HT1080 (cell line): ENCODE measurements around the gene SRGN. TPM values are rescaled to one million over a fixed set of nuclear protein-coding genes. Genes with fewer than 3 reads are reported as not detected.
"Not testable (repeated sequence)": the region's sequence is repeated elsewhere in the genome, so short reads cannot be mapped to it uniquely, and the experiment has no call there.

ENCODE experiments used
- DNase-seq: peaks from one replicate; pipeline ENCODE4 v3.0.0-alpha.2; 2015; ENCODE audit warnings: low read depth
- small RNA-seq: library from RNA; depleted of rRNA; stranded (forward); fragments of <200 nt; gene quantifications from one replicate; pipeline ENCODE3, GENCODE V24; 2014
- total RNA-seq: library from RNA; depleted of rRNA; stranded (reverse); fragments of >200 nt; shearing (Covaris generic); gene quantifications from 2 replicates; pipeline ENCODE4 v1.2.3, GENCODE V29; 2014; rRNA removed

Gene SRGN
- total RNA-seq, 1 experiment from 2014 or later: 180 TPM

- DNase-seq: no peak
Measured at GRCh38 chr10:69125554-69125953, 37.7 kb downstream of the SRGN start.

- DNase-seq: no peak
Measured at GRCh38 chr10:69130251-69130650, 42.3 kb downstream of the SRGN start.

- DNase-seq: no peak
Measured at GRCh38 chr10:69139961-69140360, 52.1 kb downstream of the SRGN start.

- DNase-seq: no peak
Measured at GRCh38 chr10:69141304-69141703, 53.4 kb downstream of the SRGN start.

- not testable (repeated sequence) for DNase-seq
Measured at GRCh38 chr10:69142074-69142473, 54.2 kb downstream of the SRGN start.

GRCh38 chr10:69142983-69143382 lies 55.1 kb downstream of the SRGN start:
- DNase-seq: no peak

- no peak for DNase-seq
Measured at GRCh38 chr10:69145329-69145728, 57.4 kb downstream of the SRGN start.

- no peak for DNase-seq
Measured at GRCh38 chr10:69145864-69146263, 58.0 kb downstream of the SRGN start.

GRCh38 chr10:69146759-69147158 lies 58.9 kb downstream of the SRGN start:
- no peak for DNase-seq

GRCh38 chr10:69151984-69152383 lies 64.1 kb downstream of the SRGN start:
- no peak for DNase-seq

GRCh38 chr10:69153227-69153626 lies 65.3 kb downstream of the SRGN start:
- DNase-seq: no peak

Small RNAs within 50 kb of the gene (small RNA-seq; reads per million reads assigned to genes)
- gene RF00017: not detected

Other genes with a start within 250 kb of the SRGN start
- gene DDX50, start 186.8 kb upstream of the SRGN start, total RNA-seq: 37.1 and 43.7 TPM in 2 replicates
- gene DDX21, start 131.9 kb upstream of the SRGN start, total RNA-seq: 170 and 188 TPM in 2 replicates
- 37.8 and 39.3 TPM in 2 replicates for gene KIFBP, start 99.3 kb upstream of the SRGN start, total RNA-seq
- 19.2 and 47.5 TPM in 2 replicates for gene VPS26A, start 36.1 kb downstream of the SRGN start, total RNA-seq
- 27.4 and 28.2 TPM in 2 replicates for gene SUPV3L1, start 92.1 kb downstream of the SRGN start, total RNA-seq
- 0.30 and 1.7 TPM in 2 replicates for gene HKDC1, start 132.2 kb downstream of the SRGN start, total RNA-seq
- gene HK1, start 190.4 kb downstream of the SRGN start, total RNA-seq: 132 and 150 TPM in 2 replicates